IgD-negative memory B cell (primary cell): ENCODE results near the gene ADGRE3. TPM values are rescaled to one million over a fixed set of nuclear protein-coding genes. Genes with fewer than 3 reads are reported as not detected.
"Not testable (repeated sequence)": the region's sequence is repeated elsewhere in the genome, so short reads cannot be mapped to it uniquely, and the experiment has no call there.

Experiments used
- H3K27ac Mint-ChIP-seq, 3 donors: one replicate each; pipeline ENCODE4 v1.8.0; 2020 to 2022; ENCODE audit warnings: mild to moderate bottlenecking in 3 of 3, mixed read lengths in 3 of 3, moderate library complexity in 1 of 3
- H3K27me3 Mint-ChIP-seq: one replicate; pipeline ENCODE4 v1.8.0; 2021; ENCODE audit warnings: mixed read lengths
- H3K36me3 Mint-ChIP-seq: one replicate; pipeline ENCODE4 v1.8.0; 2020; ENCODE audit warnings: mild to moderate bottlenecking, mixed read lengths
- H3K4me1 Mint-ChIP-seq, 3 donors: one replicate each; pipeline ENCODE4 v1.8.0; 2020 to 2022; ENCODE audit warnings: mixed read lengths in 3 of 3, mild to moderate bottlenecking in 1 of 3
- H3K4me3 Mint-ChIP-seq, 4 donors: one replicate each; pipeline ENCODE4 v1.8.0; 2020 to 2022; ENCODE audit warnings: mild to moderate bottlenecking in 4 of 4, mixed read lengths in 4 of 4, moderate library complexity in 3 of 4
- H3K9me3 Mint-ChIP-seq, 3 donors: one replicate each; pipeline ENCODE4 v1.8.0; 2020 to 2021; ENCODE audit warnings: mixed read lengths in 3 of 3, mild to moderate bottlenecking in 1 of 3
- polyA plus RNA-seq: library from polyadenylated mRNA; unstranded; fragments of 300-500 nt; fragmentation: Illumina TruSeq; gene quantifications from one replicate; pipeline ENCODE4 v1.2.3, GENCODE V29; 2021

Gene ADGRE3
- polyA plus RNA-seq, 1 donor from 2014 or later = not detected

GRCh38 chr19:14595558-14595957 lies 79.1 kb downstream of the ADGRE3 start:
- peaks cover 29% of the 10 kb centered on the region for H3K36me3 Mint-ChIP-seq
- H3K9me3 Mint-ChIP-seq = peaks cover 0 to 8% (median 0%) of the 10 kb centered on the region in 3 donors
- H3K27ac Mint-ChIP-seq = peak overlapping the region in 1 of 3 donors; percentile 28
- H3K4me3 Mint-ChIP-seq = peak overlapping the region in 1 of 4 donors; percentile 56
- no peaks in the 10 kb centered on the region for H3K27me3 Mint-ChIP-seq
- peaks cover 17 to 27% (median 22%) of the 10 kb centered on the region in 3 donors for H3K4me1 Mint-ChIP-seq

GRCh38 chr19:14589433-14589832 lies 85.2 kb downstream of the ADGRE3 start:
- not testable (repeated sequence) for H3K4me3 Mint-ChIP-seq, H3K27ac Mint-ChIP-seq, H3K9me3 Mint-ChIP-seq, H3K27me3 Mint-ChIP-seq
- peaks cover 14% of the 10 kb centered on the region for H3K36me3 Mint-ChIP-seq
- H3K4me1 Mint-ChIP-seq = peaks cover 14 to 32% (median 28%) of the 10 kb centered on the region in 3 donors

- H3K27ac Mint-ChIP-seq = not testable (repeated sequence)
These were observed 89.5 kb downstream of the ADGRE3 start for GRCh38 chr19:14585187-14585586.

GRCh38 chr19:14584372-14584771 lies 90.3 kb downstream of the ADGRE3 start:
- H3K4me3 Mint-ChIP-seq = peak overlapping the region; percentile 96 to 98 (median 98)

More at GRCh38 chr19:14585187-14585586, 89.5 kb downstream of the ADGRE3 start:
- H3K36me3 Mint-ChIP-seq, H3K9me3 Mint-ChIP-seq, H3K27me3 Mint-ChIP-seq: not testable (repeated sequence)
- H3K4me3 Mint-ChIP-seq = peak overlapping the region; percentile 67 to 98 (median 86)
- peaks cover 11 to 34% (median 33%) of the 10 kb centered on the region in 3 donors for H3K4me1 Mint-ChIP-seq

GRCh38 chr19:14582894-14583340 lies 91.7 kb downstream of the ADGRE3 start, which contains the start of gene CLEC17A:
Gene CLEC17A, plus strand, starts transcription at chr19:14583084. Its CDS starts 77 bp downstream, at chr19:14583161.
- no peaks in the 10 kb centered on the region for H3K9me3 Mint-ChIP-seq
- H3K4me1 Mint-ChIP-seq = peaks cover 18 to 40% (median 35%) of the 10 kb centered on the region in 3 donors
- peak within 1 kb of the TSS; percentile 80 to 96 (median 91) for H3K27ac Mint-ChIP-seq
- peaks cover 7% of the 10 kb centered on the region for H3K36me3 Mint-ChIP-seq
- H3K4me3 Mint-ChIP-seq = peak within 1 kb of the TSS; percentile 96 to 98 (median 98)
- no peaks in the 10 kb centered on the region for H3K27me3 Mint-ChIP-seq

More at GRCh38 chr19:14584372-14584771, 90.3 kb downstream of the ADGRE3 start:
- Mint-ChIP-seq H3K4me1 (peaks cover 14 to 36% (median 36%) of the 10 kb centered on the region in 3 donors), H3K27ac (peak overlapping the region in 2 of 3 donors; percentile 80 to 91)
- not testable (repeated sequence) for H3K36me3 Mint-ChIP-seq, H3K9me3 Mint-ChIP-seq, H3K27me3 Mint-ChIP-seq

GRCh38 chr19:14580623-14581237 lies 93.9 kb downstream of the ADGRE3 start:
- Mint-ChIP-seq H3K27ac (peak overlapping the region in 1 of 3 donors; percentile 47), H3K4me3 (peak overlapping the region in 2 of 4 donors; percentile 21 to 36), H3K36me3 (no peaks in the 10 kb centered on the region), H3K9me3 (no peaks in the 10 kb centered on the region), H3K27me3 (no peaks in the 10 kb centered on the region), H3K4me1 (peaks cover 24 to 42% (median 38%) of the 10 kb centered on the region in 3 donors)

GRCh38 chr19:14577885-14578427 lies 96.7 kb downstream of the ADGRE3 start:
- H3K4me3 Mint-ChIP-seq = peak overlapping the region in 3 of 4 donors; percentile 60 to 84 (median 71)
- no peaks in the 10 kb centered on the region for H3K9me3 Mint-ChIP-seq
- H3K36me3 Mint-ChIP-seq = no peaks in the 10 kb centered on the region
- H3K4me1 Mint-ChIP-seq = peaks cover 32 to 43% (median 37%) of the 10 kb centered on the region in 3 donors
- no peaks in the 10 kb centered on the region for H3K27me3 Mint-ChIP-seq
- peak overlapping the region in 2 of 3 donors; percentile 80 to 93 for H3K27ac Mint-ChIP-seq

GRCh38 chr19:14577264-14577663 lies 97.4 kb downstream of the ADGRE3 start:
- Mint-ChIP-seq H3K4me3 (peak overlapping the region in 3 of 4 donors; percentile 22 to 71 (median 38)), H3K9me3 (no peaks in the 10 kb centered on the region), H3K27me3 (no peaks in the 10 kb centered on the region), H3K27ac (peak overlapping the region; percentile 80 to 93 (median 90)), H3K36me3 (no peaks in the 10 kb centered on the region), H3K4me1 (peaks cover 28 to 39% (median 33%) of the 10 kb centered on the region in 3 donors)

GRCh38 chr19:14576363-14576762 lies 98.3 kb downstream of the ADGRE3 start:
- H3K27ac Mint-ChIP-seq = peak overlapping the region in 2 of 3 donors; percentile 41 to 84

GRCh38 chr19:14575428-14575980 lies 99.1 kb downstream of the ADGRE3 start:
- Mint-ChIP-seq H3K4me3 (no peak overlapping the region), H3K27ac (peak overlapping the region in 1 of 3 donors; percentile 30)

More at GRCh38 chr19:14576363-14576762, 98.3 kb downstream of the ADGRE3 start:
- no peaks in the 10 kb centered on the region for H3K9me3 Mint-ChIP-seq
- H3K4me3 Mint-ChIP-seq = peak overlapping the region in 1 of 4 donors; percentile 70
- H3K27me3 Mint-ChIP-seq = no peaks in the 10 kb centered on the region
- no peaks in the 10 kb centered on the region for H3K36me3 Mint-ChIP-seq
- peaks cover 37 to 39% (median 39%) of the 10 kb centered on the region in 3 donors for H3K4me1 Mint-ChIP-seq

GRCh38 chr19:14571695-14572490 lies 102.8 kb downstream of the ADGRE3 start, which contains the start of gene NDUFB7:
Gene NDUFB7, minus strand, starts transcription at chr19:14572066. Its CDS starts 66 bp downstream, at chr19:14572000.
- peak within 1 kb of the TSS; percentile 95 to 100 (median 98) for H3K4me3 Mint-ChIP-seq
- peaks cover 25 to 38% (median 32%) of the 10 kb centered on the region in 3 donors for H3K4me1 Mint-ChIP-seq
- H3K9me3 Mint-ChIP-seq = no peaks in the 10 kb centered on the region
- H3K27ac Mint-ChIP-seq = peak within 1 kb of the TSS; percentile 77 to 97 (median 88)
- H3K36me3 Mint-ChIP-seq = peaks cover 2% of the 10 kb centered on the region
- H3K27me3 Mint-ChIP-seq = no peaks in the 10 kb centered on the region

More at GRCh38 chr19:14575428-14575980, 99.1 kb downstream of the ADGRE3 start:
- no peaks in the 10 kb centered on the region for H3K9me3 Mint-ChIP-seq
- H3K4me1 Mint-ChIP-seq = peaks cover 37 to 41% (median 38%) of the 10 kb centered on the region in 3 donors
- no peaks in the 10 kb centered on the region for H3K27me3 Mint-ChIP-seq
- no peaks in the 10 kb centered on the region for H3K36me3 Mint-ChIP-seq

- Mint-ChIP-seq H3K27ac (peak overlapping the region; percentile 77 to 97 (median 88)), H3K36me3 (peaks cover 2% of the 10 kb centered on the region), H3K9me3 (no peaks in the 10 kb centered on the region), H3K4me3 (peak overlapping the region; percentile 95 to 100 (median 98)), H3K4me1 (peaks cover 23 to 31% (median 26%) of the 10 kb centered on the region in 3 donors), H3K27me3 (no peaks in the 10 kb centered on the region)
These were observed 103.6 kb downstream of the ADGRE3 start for GRCh38 chr19:14570864-14571527.
